HEK293 (cell line): ENCODE measurements around the gene BTBD8.
A peak's percentile ranks its signal among the peaks of the same experiment; 100 is the strongest.

Experiments
- BCL11A ChIP-seq: fragments of 450-650 bp; formaldehyde crosslinking; IDR thresholded peaks from 2 replicates; pipeline ENCODE4 v1.5.1; 2016; ENCODE audit warnings: low read depth, missing biosample characterization, missing genetic modification characterization
- BCL11B ChIP-seq: fragments of 450-650 bp; formaldehyde crosslinking; IDR thresholded peaks from 2 replicates; pipeline ENCODE4 v1.5.1; 2016; ENCODE audit warnings: low read depth, missing biosample characterization, missing genetic modification characterization
- HIC1 ChIP-seq: fragments of 450-650 bp; formaldehyde crosslinking; IDR thresholded peaks from 2 replicates; pipeline ENCODE4 v1.5.1; 2016; ENCODE audit warnings: missing biosample characterization, missing genetic modification characterization
- HOXA7 ChIP-seq: sonication (generic); formaldehyde crosslinking; IDR thresholded peaks from 2 replicates; pipeline ENCODE4 v1.8.1; 2022; ENCODE audit warnings: missing genetic modification reagents, borderline replicate concordance
- KLF7 ChIP-seq: fragments of 450-650 bp; formaldehyde crosslinking; IDR thresholded peaks from 2 replicates; pipeline ENCODE4 v1.5.1; 2016; ENCODE audit warnings: missing biosample characterization, missing genetic modification characterization, borderline replicate concordance
- MYNN ChIP-seq: fragments of 450-650 bp; formaldehyde crosslinking; IDR thresholded peaks from 2 replicates; pipeline ENCODE4 v1.5.1; 2016; ENCODE audit warnings: missing biosample characterization, missing genetic modification characterization, borderline replicate concordance
- PBX3 ChIP-seq: sonication (generic); formaldehyde crosslinking; IDR thresholded peaks from 2 replicates; pipeline ENCODE4 v1.8.1; 2022; ENCODE audit warnings: mild to moderate bottlenecking, moderate library complexity, missing genetic modification reagents
- SP2 ChIP-seq: fragments of 450-650 bp; formaldehyde crosslinking; IDR thresholded peaks from 2 replicates; pipeline ENCODE4 v1.5.1; 2016; ENCODE audit warnings: missing biosample characterization, missing genetic modification characterization
- SP7 ChIP-seq: fragments of 450-650 bp; formaldehyde crosslinking; IDR thresholded peaks from 2 replicates; pipeline ENCODE4 v1.5.1; 2016; ENCODE audit warnings: missing biosample characterization, missing genetic modification characterization
- WT1 ChIP-seq: fragments of 450-650 bp; formaldehyde crosslinking; IDR thresholded peaks from 2 replicates; pipeline ENCODE4 v1.5.1; 2016; ENCODE audit warnings: missing biosample characterization, missing genetic modification characterization
- YY1 ChIP-seq: fragments of 450-650 bp; formaldehyde crosslinking; IDR thresholded peaks from 2 replicates; pipeline ENCODE4 v1.5.1; 2018; ENCODE audit warnings: missing biosample characterization, missing genetic modification characterization
- ZFP69B ChIP-seq: fragments of 450-650 bp; formaldehyde crosslinking; IDR thresholded peaks from 2 replicates; pipeline ENCODE4 v1.5.1; 2016; ENCODE audit warnings: missing biosample characterization, missing genetic modification characterization
- ZNF121 ChIP-seq: fragments of 450-650 bp; formaldehyde crosslinking; IDR thresholded peaks from 2 replicates; pipeline ENCODE4 v1.5.1; 2016; ENCODE audit warnings: missing biosample characterization, missing genetic modification characterization
- ZNF169 ChIP-seq: fragments of 450-650 bp; formaldehyde crosslinking; IDR thresholded peaks from 2 replicates; pipeline ENCODE4 v1.5.1; 2016; ENCODE audit warnings: missing biosample characterization, missing genetic modification characterization
- ZNF174 ChIP-seq: fragments of 450-650 bp; formaldehyde crosslinking; IDR thresholded peaks from 2 replicates; pipeline ENCODE4 v1.5.0; 2017; ENCODE audit warnings: missing biosample characterization, mild to moderate bottlenecking, missing genetic modification characterization
- ZNF19 ChIP-seq: fragments of 450-650 bp; formaldehyde crosslinking; IDR thresholded peaks from 2 replicates; pipeline ENCODE4; 2016; ENCODE audit warnings: missing biosample characterization, missing genetic modification characterization, low read depth
- ZNF350 ChIP-seq: fragments of 450-650 bp; formaldehyde crosslinking; IDR thresholded peaks from 2 replicates; pipeline ENCODE4 v1.5.0; 2017; ENCODE audit warnings: missing biosample characterization, mild to moderate bottlenecking, missing genetic modification characterization
- ZNF426 ChIP-seq: fragments of 450-650 bp; formaldehyde crosslinking; IDR thresholded peaks from 2 replicates; pipeline ENCODE4 v1.5.1; 2017; ENCODE audit warnings: missing biosample characterization, missing genetic modification characterization, mild to moderate bottlenecking, inconsistent platforms, moderate library complexity
- ZNF501 ChIP-seq: fragments of 450-650 bp; formaldehyde crosslinking; IDR thresholded peaks from 2 replicates; pipeline ENCODE4 v1.5.1; 2016; ENCODE audit warnings: missing biosample characterization, missing genetic modification characterization
- ZNF510 ChIP-seq: fragments of 450-650 bp; formaldehyde crosslinking; IDR thresholded peaks from 2 replicates; pipeline ENCODE4 v1.5.1; 2018; ENCODE audit warnings: mild to moderate bottlenecking, missing genetic modification characterization, missing biosample characterization; ENCODE audit not compliant: insufficient replicate concordance
- ZNF629 ChIP-seq: fragments of 450-650 bp; formaldehyde crosslinking; IDR thresholded peaks from 2 replicates; pipeline ENCODE4 v1.5.1; 2017; ENCODE audit warnings: missing biosample characterization, missing genetic modification characterization
- ZNF660 ChIP-seq: fragments of 450-650 bp; IDR thresholded peaks from 2 replicates; pipeline ENCODE4 v1.5.1; 2018; ENCODE audit warnings: missing biosample characterization, mild to moderate bottlenecking, missing genetic modification characterization
- ZNF677 ChIP-seq: fragments of 450-650 bp; IDR thresholded peaks from 2 replicates; pipeline ENCODE4 v1.5.0; 2018; ENCODE audit warnings: missing biosample characterization, mild to moderate bottlenecking, missing genetic modification characterization, moderate library complexity
- ZNF843 ChIP-seq: fragments of 450-650 bp; formaldehyde crosslinking; IDR thresholded peaks from 2 replicates; pipeline ENCODE4 v1.5.1; 2016; ENCODE audit warnings: missing biosample characterization, missing genetic modification characterization
- TF ChIP-seq, protein P1 (sequence below): fragments of 450-650 bp; formaldehyde crosslinking; IDR thresholded peaks from 2 replicates; pipeline ENCODE4 v1.5.1; 2017; ENCODE audit warnings: missing biosample characterization, mild to moderate bottlenecking, missing genetic modification characterization, moderate library complexity
- TF ChIP-seq, protein P2 (sequence below): fragments of 450-650 bp; formaldehyde crosslinking; IDR thresholded peaks from 2 replicates; pipeline ENCODE4 v1.5.1; 2016; ENCODE audit warnings: missing biosample characterization, missing genetic modification characterization
- TF ChIP-seq, protein P3 (sequence below): fragments of 450-650 bp; formaldehyde crosslinking; conservative IDR thresholded peaks from 2 replicates; pipeline ENCODE4 v1.5.1; 2016; ENCODE audit warnings: low read depth, missing biosample characterization, missing genetic modification characterization
- TF ChIP-seq, protein P4 (sequence below): fragments of 450-650 bp; formaldehyde crosslinking; IDR thresholded peaks from 2 replicates; pipeline ENCODE4 v1.5.1; 2016; ENCODE audit warnings: missing biosample characterization, missing genetic modification characterization, borderline replicate concordance

The BTBD8 gene

GRCh38 chr1:92087542-92087941, 7.4 kb downstream of the BTBD8 start (continued):
- TF ChIP-seq, protein P1, sequence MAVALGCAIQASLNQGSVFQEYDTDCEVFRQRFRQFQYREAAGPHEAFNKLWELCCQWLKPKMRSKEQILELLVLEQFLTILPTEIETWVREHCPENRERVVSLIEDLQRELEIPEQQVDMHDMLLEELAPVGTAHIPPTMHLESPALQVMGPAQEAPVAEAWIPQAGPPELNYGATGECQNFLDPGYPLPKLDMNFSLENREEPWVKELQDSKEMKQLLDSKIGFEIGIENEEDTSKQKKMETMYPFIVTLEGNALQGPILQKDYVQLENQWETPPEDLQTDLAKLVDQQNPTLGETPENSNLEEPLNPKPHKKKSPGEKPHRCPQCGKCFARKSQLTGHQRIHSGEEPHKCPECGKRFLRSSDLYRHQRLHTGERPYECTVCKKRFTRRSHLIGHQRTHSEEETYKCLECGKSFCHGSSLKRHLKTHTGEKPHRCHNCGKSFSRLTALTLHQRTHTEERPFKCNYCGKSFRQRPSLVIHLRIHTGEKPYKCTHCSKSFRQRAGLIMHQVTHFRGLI (tag by site-specific recombination), result no peak
- TF ChIP-seq, protein P2, sequence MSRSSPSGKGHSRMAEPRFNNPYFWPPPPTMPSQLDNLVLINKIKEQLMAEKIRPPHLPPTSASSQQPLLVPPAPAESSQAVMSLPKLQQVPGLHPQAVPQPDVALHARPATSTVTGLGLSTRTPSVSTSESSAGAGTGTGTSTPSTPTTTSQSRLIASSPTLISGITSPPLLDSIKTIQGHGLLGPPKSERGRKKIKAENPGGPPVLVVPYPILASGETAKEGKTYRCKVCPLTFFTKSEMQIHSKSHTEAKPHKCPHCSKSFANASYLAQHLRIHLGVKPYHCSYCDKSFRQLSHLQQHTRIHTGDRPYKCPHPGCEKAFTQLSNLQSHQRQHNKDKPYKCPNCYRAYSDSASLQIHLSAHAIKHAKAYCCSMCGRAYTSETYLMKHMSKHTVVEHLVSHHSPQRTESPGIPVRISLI (tag by site-specific recombination), result no peak
- no peak for TF ChIP-seq ZNF350 (tag by site-specific recombination)
- TF ChIP-seq ZNF629 (tag by site-specific recombination), result peak; percentile 78
- TF ChIP-seq ZNF426 (tag by site-specific recombination), result no peak
- 0 out of 2 replicates have a peak, but pooled peaks have one; percentile 47 for TF ChIP-seq ZFP69B (tag by site-specific recombination)
- TF ChIP-seq ZNF169, result no peak
- TF ChIP-seq ZNF677 (tag by site-specific recombination), result no peak
- peak; percentile 92 for TF ChIP-seq ZNF843 (tag by site-specific recombination)
- no peak for TF ChIP-seq ZNF121
- no peak for TF ChIP-seq PBX3 (CRISPR knock-in tag)
- TF ChIP-seq YY1 (tag by site-specific recombination), result 0 out of 2 replicates have a peak, but pooled peaks have one; percentile 44
- peak; percentile 83 for TF ChIP-seq WT1
- TF ChIP-seq ZNF174 (tag by site-specific recombination), result no peak
- no peak for TF ChIP-seq HOXA7 (CRISPR knock-in tag)
- TF ChIP-seq KLF7 (tag by site-specific recombination), result peak; percentile 14; the same call in 1 of the 2 replicates
- no peak for TF ChIP-seq ZNF510
- TF ChIP-seq BCL11B (tag by site-specific recombination), result peak; percentile 51; the same call in 1 of the 2 replicates
- TF ChIP-seq ZNF501, result peak; percentile 53; the same call in 1 of the 2 replicates
- no peak for TF ChIP-seq ZNF19 (tag by site-specific recombination)
- TF ChIP-seq, protein P3, sequence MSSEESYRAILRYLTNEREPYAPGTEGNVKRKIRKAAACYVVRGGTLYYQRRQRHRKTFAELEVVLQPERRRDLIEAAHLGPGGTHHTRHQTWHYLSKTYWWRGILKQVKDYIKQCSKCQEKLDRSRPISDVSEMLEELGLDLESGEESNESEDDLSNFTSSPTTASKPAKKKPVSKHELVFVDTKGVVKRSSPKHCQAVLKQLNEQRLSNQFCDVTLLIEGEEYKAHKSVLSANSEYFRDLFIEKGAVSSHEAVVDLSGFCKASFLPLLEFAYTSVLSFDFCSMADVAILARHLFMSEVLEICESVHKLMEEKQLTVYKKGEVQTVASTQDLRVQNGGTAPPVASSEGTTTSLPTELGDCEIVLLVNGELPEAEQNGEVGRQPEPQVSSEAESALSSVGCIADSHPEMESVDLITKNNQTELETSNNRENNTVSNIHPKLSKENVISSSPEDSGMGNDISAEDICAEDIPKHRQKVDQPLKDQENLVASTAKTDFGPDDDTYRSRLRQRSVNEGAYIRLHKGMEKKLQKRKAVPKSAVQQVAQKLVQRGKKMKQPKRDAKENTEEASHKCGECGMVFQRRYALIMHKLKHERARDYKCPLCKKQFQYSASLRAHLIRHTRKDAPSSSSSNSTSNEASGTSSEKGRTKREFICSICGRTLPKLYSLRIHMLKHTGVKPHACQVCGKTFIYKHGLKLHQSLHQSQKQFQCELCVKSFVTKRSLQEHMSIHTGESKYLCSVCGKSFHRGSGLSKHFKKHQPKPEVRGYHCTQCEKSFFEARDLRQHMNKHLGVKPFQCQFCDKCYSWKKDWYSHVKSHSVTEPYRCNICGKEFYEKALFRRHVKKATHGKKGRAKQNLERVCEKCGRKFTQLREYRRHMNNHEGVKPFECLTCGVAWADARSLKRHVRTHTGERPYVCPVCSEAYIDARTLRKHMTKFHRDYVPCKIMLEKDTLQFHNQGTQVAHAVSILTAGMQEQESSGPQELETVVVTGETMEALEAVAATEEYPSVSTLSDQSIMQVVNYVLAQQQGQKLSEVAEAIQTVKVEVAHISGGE (tag by site-specific recombination), result no peak; the same call in 1 of the 2 replicates
- TF ChIP-seq SP7 (tag by site-specific recombination), result peak; percentile 66
- no peak for TF ChIP-seq SP2 (tag by site-specific recombination)
- TF ChIP-seq BCL11A (tag by site-specific recombination), result peak; percentile 51; the same call in 1 of the 2 replicates
- TF ChIP-seq HIC1 (tag by site-specific recombination), result no peak
- TF ChIP-seq MYNN (tag by site-specific recombination), result no peak
- TF ChIP-seq ZNF660 (tag by site-specific recombination), result 0 out of 2 replicates have a peak, but pooled peaks have one; percentile 34
- TF ChIP-seq, protein P4, sequence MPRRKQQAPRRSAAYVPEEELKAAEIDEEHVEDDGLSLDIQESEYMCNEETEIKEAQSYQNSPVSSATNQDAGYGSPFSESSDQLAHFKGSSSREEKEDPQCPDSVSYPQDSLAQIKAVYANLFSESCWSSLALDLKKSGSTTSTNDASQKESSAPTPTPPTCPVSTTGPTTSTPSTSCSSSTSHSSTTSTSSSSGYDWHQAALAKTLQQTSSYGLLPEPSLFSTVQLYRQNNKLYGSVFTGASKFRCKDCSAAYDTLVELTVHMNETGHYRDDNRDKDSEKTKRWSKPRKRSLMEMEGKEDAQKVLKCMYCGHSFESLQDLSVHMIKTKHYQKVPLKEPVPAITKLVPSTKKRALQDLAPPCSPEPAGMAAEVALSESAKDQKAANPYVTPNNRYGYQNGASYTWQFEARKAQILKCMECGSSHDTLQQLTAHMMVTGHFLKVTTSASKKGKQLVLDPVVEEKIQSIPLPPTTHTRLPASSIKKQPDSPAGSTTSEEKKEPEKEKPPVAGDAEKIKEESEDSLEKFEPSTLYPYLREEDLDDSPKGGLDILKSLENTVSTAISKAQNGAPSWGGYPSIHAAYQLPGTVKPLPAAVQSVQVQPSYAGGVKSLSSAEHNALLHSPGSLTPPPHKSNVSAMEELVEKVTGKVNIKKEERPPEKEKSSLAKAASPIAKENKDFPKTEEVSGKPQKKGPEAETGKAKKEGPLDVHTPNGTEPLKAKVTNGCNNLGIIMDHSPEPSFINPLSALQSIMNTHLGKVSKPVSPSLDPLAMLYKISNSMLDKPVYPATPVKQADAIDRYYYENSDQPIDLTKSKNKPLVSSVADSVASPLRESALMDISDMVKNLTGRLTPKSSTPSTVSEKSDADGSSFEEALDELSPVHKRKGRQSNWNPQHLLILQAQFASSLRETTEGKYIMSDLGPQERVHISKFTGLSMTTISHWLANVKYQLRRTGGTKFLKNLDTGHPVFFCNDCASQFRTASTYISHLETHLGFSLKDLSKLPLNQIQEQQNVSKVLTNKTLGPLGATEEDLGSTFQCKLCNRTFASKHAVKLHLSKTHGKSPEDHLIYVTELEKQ, result peak; percentile 79; the same call in 1 of the 2 replicates
